ENCODE results near the gene IPO8. TPM values are rescaled to one million over a fixed set of nuclear protein-coding genes. Genes with fewer than 3 reads are reported as not detected.

Gene IPO8
- total and polyA plus RNA-seq, 2 of the 8 experiments (the other 6 are each of a cell fraction or from before 2014, with no cell fraction given), result 7.2 to 59.8 TPM

DNA sequence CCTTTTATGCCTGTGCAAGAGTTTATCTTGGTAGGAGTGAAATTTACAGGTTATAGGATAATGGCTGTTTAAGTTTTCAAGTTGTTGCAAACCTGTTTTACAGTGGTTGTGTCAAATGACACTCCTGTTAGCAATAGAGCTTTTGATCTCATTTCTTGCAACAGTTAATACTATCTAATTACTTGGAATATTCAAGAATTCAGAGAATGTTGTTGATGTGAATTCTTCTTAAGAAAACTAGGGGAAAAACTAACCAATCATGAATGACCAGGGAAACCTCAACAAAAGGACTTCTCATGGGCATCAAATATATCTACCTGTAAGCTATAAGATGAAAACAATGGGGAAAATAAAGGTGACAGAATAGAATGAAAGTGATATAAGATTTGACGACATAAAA, 85.0 kb downstream of the IPO8 start (continued):
- TF ChIP-seq, protein P1, sequence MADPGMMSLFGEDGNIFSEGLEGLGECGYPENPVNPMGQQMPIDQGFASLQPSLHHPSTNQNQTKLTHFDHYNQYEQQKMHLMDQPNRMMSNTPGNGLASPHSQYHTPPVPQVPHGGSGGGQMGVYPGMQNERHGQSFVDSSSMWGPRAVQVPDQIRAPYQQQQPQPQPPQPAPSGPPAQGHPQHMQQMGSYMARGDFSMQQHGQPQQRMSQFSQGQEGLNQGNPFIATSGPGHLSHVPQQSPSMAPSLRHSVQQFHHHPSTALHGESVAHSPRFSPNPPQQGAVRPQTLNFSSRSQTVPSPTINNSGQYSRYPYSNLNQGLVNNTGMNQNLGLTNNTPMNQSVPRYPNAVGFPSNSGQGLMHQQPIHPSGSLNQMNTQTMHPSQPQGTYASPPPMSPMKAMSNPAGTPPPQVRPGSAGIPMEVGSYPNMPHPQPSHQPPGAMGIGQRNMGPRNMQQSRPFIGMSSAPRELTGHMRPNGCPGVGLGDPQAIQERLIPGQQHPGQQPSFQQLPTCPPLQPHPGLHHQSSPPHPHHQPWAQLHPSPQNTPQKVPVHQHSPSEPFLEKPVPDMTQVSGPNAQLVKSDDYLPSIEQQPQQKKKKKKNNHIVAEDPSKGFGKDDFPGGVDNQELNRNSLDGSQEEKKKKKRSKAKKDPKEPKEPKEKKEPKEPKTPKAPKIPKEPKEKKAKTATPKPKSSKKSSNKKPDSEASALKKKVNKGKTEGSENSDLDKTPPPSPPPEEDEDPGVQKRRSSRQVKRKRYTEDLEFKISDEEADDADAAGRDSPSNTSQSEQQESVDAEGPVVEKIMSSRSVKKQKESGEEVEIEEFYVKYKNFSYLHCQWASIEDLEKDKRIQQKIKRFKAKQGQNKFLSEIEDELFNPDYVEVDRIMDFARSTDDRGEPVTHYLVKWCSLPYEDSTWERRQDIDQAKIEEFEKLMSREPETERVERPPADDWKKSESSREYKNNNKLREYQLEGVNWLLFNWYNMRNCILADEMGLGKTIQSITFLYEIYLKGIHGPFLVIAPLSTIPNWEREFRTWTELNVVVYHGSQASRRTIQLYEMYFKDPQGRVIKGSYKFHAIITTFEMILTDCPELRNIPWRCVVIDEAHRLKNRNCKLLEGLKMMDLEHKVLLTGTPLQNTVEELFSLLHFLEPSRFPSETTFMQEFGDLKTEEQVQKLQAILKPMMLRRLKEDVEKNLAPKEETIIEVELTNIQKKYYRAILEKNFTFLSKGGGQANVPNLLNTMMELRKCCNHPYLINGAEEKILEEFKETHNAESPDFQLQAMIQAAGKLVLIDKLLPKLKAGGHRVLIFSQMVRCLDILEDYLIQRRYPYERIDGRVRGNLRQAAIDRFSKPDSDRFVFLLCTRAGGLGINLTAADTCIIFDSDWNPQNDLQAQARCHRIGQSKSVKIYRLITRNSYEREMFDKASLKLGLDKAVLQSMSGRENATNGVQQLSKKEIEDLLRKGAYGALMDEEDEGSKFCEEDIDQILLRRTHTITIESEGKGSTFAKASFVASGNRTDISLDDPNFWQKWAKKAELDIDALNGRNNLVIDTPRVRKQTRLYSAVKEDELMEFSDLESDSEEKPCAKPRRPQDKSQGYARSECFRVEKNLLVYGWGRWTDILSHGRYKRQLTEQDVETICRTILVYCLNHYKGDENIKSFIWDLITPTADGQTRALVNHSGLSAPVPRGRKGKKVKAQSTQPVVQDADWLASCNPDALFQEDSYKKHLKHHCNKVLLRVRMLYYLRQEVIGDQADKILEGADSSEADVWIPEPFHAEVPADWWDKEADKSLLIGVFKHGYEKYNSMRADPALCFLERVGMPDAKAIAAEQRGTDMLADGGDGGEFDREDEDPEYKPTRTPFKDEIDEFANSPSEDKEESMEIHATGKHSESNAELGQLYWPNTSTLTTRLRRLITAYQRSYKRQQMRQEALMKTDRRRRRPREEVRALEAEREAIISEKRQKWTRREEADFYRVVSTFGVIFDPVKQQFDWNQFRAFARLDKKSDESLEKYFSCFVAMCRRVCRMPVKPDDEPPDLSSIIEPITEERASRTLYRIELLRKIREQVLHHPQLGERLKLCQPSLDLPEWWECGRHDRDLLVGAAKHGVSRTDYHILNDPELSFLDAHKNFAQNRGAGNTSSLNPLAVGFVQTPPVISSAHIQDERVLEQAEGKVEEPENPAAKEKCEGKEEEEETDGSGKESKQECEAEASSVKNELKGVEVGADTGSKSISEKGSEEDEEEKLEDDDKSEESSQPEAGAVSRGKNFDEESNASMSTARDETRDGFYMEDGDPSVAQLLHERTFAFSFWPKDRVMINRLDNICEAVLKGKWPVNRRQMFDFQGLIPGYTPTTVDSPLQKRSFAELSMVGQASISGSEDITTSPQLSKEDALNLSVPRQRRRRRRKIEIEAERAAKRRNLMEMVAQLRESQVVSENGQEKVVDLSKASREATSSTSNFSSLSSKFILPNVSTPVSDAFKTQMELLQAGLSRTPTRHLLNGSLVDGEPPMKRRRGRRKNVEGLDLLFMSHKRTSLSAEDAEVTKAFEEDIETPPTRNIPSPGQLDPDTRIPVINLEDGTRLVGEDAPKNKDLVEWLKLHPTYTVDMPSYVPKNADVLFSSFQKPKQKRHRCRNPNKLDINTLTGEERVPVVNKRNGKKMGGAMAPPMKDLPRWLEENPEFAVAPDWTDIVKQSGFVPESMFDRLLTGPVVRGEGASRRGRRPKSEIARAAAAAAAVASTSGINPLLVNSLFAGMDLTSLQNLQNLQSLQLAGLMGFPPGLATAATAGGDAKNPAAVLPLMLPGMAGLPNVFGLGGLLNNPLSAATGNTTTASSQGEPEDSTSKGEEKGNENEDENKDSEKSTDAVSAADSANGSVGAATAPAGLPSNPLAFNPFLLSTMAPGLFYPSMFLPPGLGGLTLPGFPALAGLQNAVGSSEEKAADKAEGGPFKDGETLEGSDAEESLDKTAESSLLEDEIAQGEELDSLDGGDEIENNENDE (IDR thresholded peaks at IDR 0.05; ENCODE audit: insufficient replicate concordance, low read length), result no peak
- no peak for TF ChIP-seq TAF7 (optimal IDR thresholded peaks at IDR 0.05; ENCODE audit: borderline replicate concordance, low read depth, low read length)
